ENCODE results near the gene MACROH2A2. TPM values are rescaled to one million over a fixed set of nuclear protein-coding genes. Genes with fewer than 3 reads are reported as not detected.

MACROH2A2 gene
- total RNA-seq, 2 experiments from 2014 or later, result 3.0 to 3.1 TPM

DNA sequence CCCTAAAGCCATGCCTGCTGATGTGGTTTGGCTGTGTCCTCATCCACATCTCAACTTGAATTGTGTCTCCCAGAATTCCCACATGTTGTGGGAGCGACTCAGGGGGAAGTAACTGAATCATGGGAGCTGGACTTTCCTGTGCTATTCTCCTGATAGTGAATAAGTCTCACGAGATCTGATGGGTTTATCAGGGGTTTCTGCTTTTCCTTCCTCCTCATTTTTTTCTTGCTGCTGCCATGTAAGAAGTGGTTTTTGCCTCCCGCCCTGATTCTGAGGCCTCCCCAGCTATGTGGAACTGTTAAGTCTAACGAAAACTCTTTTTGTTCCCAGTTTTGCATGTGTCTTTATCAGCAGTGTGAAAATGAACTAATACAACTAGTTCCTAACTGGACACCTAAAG lies 11.8 kb downstream of the MACROH2A2 start:
- CTCF ChIA-PET, result interaction anchor here (1.4 to 1.8 kb wide), 2 partner anchors 12 to 82 kb away, joined by 3 to 4 read pairs; partner anchors contain the start of genes MACROH2A2 and TYSND1
- POLR2A ChIA-PET, result interaction anchor here (0.6 kb wide), 1 partner anchor 413 kb away, joined by 6 read pairs; no protein-coding TSS in a partner anchor

DNA sequence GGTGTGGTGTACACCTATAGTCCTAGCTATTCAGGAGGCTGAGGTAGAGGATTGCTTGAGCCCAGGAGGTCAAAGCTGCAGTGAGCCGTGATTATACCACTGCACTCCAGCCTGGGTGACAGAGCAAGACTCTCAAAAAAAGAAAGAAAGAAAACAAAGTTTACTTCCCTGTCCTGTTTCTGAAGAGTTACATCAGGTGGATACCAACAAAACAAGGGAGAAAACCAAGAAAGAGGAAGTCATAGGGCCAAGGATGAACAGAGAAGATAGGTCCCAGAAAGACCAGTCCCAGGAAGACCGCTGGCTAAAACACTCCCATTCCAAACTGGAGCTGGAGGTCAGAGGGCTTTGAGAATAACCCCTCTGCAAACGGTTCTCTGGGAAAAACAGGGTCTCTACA lies 13.5 kb downstream of the MACROH2A2 start:
- POLR2A ChIA-PET, result no interaction called here
- CTCF ChIA-PET, result no interaction called here

DNA sequence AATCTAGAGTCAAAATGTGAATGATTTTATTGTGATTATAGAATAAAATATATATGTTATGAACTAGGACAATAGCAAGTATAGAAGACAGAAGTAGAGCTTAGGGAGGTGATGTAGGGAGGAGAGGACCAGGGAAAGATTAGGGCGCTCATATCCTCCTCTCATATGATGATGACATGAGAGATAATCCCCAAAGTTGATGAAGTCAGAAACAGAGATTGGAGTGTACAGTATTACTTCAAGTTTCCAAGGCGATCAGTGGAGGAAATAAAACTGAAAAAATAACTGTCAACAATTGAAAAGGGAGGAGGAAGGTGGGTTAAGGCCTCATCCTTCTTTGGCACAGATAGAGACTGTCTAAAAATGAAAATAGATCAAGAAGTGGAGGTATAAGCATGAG lies 14.9 kb downstream of the MACROH2A2 start:
- POLR2A ChIA-PET, result no interaction called here
- CTCF ChIA-PET, result no interaction called here

DNA sequence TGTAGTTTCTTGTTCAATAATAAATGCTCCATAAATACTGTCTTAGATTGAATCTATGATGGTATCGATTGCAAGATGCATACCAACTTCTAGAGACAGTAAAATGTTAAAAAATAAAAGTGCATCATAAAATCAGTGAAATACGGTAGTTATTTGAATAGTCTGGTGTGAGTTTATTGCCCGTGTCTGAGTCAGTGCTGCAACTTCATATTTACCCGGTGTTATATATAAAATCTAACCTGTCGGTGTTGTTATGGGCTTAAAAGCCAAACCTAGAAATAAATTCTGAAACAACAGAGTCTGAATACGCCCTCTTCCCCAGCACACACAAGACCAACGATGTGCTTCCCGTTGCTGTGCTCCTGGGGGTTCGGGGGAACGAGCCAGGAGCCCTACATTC lies 16.3 kb downstream of the MACROH2A2 start:
- POLR2A ChIA-PET, result no interaction called here
- CTCF ChIA-PET, result no interaction called here

DNA sequence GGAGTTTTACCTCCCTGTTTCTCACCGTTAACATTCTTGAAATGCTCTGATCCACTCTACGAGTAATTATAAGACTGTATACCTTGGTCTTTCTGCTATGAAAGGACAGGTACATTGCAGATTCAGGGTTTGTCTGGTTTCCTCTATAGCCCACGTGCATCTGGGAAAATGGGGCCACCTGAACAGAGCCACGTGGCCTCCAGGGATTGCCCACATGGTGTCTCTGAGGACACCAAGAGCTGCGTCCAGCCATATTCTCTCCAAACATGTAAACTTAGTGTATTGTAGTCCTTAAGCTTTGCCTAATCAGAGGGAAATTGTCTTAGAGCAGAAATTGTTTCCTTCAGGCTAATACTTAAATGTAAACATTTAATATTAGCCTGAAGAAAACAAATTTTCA lies 16.7 kb downstream of the MACROH2A2 start:
- POLR2A ChIA-PET, result no interaction called here
- CTCF ChIA-PET, result no interaction called here

DNA sequence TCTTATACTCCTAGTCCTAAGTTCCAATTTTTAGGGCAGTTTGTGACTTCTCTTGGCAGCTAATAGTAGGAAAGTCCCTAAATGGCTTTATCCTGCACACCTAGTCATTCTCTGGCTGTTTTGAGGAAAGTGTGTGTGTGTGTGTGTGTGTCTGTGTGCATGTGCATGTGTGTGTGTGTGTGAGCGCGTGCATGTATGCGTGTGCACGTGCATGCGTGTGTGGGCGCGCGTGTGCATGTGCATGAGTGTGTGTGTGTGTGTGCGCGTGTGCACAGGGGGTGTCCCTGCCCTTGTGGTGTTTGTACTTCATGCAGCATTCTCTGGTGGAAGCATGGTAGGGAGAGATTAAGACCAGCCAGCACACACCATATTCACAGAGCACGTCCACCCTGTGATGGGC lies 18.2 kb downstream of the MACROH2A2 start:
- ChIA-PET POLR2A (no interaction called here), CTCF (no interaction called here)

DNA sequence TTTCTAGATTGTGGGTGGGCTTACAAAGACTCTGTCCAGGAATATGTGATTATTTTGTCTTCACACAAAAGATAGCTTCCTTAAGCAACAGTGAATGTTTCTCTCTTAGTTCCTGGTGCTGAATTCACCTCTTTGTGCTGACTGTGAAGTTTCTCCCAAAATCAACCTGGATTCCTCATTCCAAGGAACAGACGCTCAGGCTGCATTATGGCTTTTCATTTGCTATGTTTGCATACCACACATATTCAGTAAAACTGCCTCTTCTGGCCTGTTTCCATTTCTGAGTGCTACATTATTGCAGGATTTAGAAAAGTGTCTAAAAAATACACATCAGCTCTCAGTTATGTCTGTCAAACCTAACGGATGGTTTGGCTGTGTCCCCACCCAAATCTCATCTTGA lies 21.5 kb downstream of the MACROH2A2 start:
- ChIA-PET POLR2A (no interaction called here), CTCF (no interaction called here)

DNA sequence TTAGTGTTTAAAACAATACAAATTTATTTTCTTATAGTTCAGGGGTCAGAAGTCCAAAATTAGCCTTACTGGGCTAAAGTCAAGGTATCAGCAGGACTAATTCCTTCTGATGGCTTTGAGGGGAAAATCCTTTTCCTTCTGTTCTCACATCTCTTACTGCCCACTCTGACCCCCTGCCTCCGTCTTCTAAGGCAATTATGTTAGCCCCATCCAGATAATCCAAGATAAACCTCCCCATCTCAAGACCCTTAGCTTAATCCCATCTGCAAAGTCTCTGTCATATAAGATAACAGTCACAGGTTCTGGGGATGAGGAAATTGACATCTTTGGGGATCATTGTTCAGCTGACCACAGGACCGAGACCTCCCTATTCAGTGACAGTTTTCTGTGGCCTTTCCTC lies 22.3 kb downstream of the MACROH2A2 start:
- CTCF ChIA-PET, result no interaction called here
- POLR2A ChIA-PET, result no interaction called here

DNA sequence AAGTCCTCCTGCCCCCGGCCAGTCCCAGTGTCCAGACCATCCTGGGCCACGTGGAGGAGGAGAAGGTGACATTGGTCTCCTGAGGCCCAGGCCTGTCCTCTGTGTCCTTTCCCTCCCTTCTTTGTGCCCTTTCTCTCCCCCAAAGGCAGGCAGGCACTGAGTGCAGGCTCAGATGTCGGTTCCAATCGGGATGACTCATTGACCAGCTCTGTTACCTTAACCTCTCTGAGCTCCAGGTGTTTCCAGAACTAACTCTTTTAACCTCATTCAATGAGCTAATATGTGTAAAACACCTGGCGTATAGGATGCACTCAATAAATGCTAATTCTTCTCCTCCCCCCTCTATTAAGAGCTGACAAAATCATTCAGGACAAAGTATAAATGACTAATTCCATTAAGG lies 25.7 kb downstream of the MACROH2A2 start:
- CTCF ChIA-PET, result no interaction called here
- POLR2A ChIA-PET, result no interaction called here

DNA sequence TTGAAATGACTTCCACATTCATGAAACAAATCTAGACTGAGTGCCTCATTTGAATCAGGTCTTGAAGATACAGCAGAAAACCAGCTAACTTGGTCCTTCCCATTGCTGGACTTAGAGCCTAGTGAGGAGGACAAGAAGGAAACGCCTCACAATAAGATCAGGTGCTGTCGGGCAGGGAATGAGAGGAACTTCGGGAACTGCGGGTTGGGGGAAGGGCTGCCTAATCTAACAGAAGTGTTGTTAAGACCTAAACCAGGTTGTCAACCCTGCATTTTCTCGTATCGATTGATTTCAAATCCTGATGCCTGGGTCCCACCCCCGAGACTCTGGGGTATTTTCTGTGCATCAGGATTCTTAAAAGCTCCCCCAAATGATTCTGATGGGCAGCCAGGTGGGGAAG lies 26.3 kb downstream of the MACROH2A2 start:
- POLR2A ChIA-PET, result no interaction called here
- CTCF ChIA-PET, result interaction anchor here (1.0 kb wide), 2 partner anchors 11 to 17 kb away, joined by 3 read pairs; no protein-coding TSS in a partner anchor

DNA sequence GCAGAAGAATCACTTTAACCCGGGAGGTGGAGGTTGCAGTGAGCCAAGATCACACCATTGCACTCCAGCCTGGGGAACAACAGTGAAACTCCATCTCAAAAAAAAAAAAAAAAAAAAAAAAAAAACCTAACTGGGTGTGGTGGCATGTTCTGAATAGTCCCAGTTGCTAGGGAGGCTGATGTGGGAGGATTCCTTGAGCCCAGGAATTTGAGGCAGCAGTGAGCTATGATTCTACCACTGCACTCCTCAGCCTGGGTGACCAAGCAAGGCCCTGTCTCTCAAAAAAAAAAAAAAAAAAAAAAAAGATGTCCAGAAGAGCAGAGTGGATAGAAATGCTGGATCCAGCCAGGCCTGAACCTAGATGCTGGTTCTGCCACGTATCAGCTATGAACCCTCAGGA lies 28.1 kb downstream of the MACROH2A2 start:
- POLR2A ChIA-PET, result interaction anchor here (0.7 to 0.8 kb wide), 3 partner anchors 27 to 83 kb away, joined by 5 to 7 read pairs (median 7); no protein-coding TSS in a partner anchor
- CTCF ChIA-PET, result interaction anchor here (0.6 to 1.3 kb wide), 4 partner anchors 20 to 166 kb away, joined by 3 to 5 read pairs (median 4); no protein-coding TSS in a partner anchor

DNA sequence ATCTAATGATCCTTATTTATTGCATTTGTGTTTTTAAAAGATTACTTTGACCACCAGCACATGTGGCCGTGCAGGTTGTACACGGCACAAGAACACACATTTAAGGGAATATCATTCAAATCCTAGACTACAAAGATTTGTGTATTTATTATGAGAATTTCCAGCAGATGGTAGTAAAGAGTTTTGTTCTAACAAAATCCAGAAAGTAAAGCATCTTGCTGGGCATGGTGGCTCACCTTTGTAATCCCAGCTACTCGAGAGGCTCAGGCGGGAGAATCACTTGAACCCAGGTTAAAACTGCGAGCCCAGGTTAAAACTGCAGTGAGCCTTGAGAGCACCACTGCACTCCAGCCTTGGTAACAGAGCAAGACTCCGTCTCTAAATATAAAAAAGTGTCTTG lies 31.5 kb downstream of the MACROH2A2 start:
- ChIA-PET POLR2A (no interaction called here), CTCF (no interaction called here)

DNA sequence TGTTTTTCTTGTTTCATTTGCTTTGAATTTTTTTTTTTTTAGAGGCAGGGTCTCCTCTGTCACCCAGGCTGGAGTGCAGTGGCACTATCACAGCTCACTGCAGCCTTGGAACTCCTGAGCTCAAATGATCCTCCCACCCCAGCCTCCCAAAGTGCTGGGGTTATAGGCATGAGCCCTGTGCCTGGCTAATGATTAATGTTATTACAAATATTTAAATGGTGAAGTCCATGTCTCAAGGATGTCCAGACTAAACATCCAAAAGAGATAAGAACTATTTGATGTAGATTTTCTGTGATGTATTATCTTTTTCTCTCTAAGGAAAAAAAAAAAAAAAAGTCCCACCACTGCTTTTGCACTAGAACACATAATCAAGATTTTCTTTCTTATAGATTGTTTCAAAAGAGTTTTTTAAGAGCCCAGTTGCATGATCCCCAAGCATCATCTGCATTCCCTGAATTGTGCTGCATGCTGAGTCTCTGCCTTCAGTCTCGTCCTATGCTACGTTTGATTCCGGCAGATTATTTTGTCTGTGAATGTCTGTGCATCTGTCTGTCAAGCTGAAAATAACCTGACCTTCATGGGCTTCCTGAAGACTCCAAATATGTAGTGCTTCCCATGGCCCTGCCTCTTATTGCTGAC lies 33.4 kb downstream of the MACROH2A2 start:
- ChIA-PET POLR2A (no interaction called here), CTCF (no interaction called here)

DNA sequence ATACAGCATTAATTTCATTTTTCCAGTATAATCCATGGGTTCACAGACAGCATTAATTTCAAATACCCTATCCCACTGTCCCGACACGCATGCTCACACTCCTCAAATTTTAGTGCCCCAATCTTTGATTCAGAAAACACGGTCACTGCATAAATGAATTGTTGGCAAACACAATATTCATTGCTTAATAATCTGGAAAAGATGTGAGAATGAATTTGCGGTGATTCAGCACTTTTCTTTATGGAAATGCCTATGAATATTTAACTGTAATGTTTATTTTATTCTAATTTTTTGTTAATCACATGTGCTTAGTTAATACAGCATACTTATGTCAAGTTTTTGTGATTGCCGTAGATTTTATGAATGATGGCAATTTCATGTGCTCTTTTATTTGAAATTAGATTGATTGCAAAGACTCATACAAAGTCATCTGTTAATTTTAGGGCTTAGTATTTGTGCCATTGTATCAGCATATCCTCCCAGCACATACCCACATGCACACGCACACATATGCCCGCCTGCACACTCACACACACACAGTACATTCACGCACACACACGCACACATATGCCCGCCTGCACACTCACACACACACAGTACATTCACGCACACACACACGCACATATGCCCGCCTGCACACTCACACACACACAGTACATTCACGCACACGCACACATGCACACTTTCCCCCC lies 35.1 kb downstream of the MACROH2A2 start:
- POLR2A ChIA-PET, result no interaction called here
- CTCF ChIA-PET, result no interaction called here

DNA sequence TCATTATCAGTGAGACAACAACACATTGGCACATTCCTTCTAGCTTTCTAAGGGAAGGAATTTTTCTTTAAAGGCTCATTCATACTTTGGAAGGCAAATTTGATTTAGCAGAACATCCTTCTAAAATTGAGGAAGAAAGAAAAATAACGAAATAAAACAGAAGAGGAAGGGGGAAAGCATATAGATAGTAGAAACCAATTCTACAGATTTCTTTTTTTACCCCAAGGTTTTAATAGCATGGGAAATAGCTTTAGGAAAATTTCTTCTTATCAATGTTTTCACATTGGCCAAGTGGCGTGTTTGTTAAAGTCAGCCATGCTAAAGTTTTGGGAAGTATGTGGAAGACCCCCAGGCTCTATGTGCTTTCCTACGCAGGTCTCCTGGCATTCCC lies 35.7 kb downstream of the MACROH2A2 start:
- CTCF ChIA-PET, result no interaction called here
- POLR2A ChIA-PET, result no interaction called here

DNA sequence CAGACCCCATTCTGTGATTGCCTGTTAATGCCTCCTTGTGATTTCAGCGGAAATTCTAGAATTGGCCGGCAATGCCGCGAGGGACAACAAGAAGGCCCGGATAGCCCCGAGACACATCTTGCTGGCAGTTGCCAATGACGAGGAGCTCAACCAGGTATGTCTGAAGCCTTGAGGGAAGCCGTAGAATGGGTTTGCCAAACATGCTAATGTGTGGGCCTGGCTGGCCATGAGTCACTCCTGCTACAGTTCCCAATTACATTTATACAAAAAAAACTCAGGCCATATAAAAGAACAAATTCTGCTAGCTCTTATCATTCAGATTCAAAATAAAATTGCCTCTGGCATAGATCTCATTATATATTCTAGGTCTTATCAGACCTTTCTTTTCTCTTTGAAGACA lies 37.4 kb downstream of the MACROH2A2 start:
- POLR2A ChIA-PET, result no interaction called here
- CTCF ChIA-PET, result interaction anchor here (0.8 to 1.1 kb wide), 3 partner anchors 11 to 27 kb away, joined by 3 read pairs; no protein-coding TSS in a partner anchor

DNA sequence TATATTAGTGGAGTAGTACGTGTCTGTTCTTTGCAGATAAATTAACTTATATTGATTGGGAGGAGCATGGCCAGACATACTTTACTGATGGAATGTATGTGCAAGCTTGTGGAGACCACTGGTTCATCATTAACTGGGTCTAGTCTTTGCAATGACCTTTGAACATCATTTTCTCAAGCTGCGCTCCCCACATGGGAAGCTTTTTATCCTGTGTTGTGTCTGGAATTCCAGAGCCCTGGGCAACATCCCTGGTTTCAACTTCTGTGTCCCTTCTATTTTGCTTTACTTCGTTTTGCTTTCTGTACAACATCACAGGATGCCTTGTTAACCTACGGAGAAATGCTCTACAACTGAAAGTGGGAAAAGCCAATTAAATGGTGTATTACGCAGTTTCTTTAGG lies 38.3 kb downstream of the MACROH2A2 start:
- POLR2A ChIA-PET, result no interaction called here
- CTCF ChIA-PET, result no interaction called here

DNA sequence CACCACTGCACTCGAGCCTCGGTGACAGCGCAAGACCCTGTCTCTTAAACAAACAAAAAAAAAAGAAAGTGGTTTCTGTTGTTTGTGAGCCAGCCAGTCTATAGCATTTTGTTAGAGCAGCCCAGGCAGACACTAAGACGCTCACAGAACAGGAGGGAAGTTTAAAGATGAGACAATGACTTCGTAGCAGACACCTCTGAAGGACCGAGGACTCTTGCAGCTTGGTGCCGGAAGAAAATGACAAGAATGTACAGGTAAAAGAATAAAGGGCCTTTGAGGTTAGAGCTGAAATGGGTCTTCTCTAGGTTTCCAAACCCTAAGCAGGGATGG lies 39.7 kb downstream of the MACROH2A2 start:
- POLR2A ChIA-PET, result interaction anchor here (0.5 to 0.8 kb wide), 3 partner anchors 10 to 71 kb away, joined by 3 read pairs; no protein-coding TSS in a partner anchor
- CTCF ChIA-PET, result interaction anchor here (1.0 to 2.4 kb wide), 4 partner anchors 15 to 78 kb away, joined by 3 to 10 read pairs (median 5); partner anchors contain the start of genes SAR1A and TYSND1

DNA sequence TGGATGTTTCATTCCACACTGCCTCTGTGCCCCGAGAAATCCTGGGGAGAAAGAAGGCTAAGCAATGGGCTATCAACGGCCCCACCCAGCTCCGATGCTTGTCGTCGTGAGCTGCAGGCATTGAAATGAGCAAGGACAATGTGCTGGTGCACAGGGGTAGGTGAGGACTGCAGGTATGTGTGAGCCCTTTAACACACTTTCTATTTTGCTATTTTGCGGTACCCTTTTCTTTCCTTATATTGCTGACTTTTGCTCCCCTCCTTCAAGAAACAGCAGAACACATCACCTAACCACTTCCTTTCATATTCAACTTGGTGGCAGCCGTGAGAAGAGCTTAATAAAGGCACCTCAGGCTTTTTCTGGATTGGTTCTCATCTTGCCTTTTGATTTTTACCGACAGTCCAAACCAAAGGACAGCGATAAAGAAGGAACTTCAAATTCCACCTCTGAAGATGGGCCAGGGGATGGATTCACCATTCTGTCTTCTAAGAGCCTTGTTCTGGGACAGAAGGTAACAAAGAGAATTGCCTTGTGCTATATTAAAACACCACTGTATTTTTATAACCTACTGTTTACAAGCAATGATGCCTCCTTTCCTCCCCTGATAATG lies 40.8 kb downstream of the MACROH2A2 start:
- CTCF ChIA-PET, result interaction anchor here (1.1 to 2.4 kb wide), 4 partner anchors 14 to 135 kb away, joined by 3 to 10 read pairs (median 4); partner anchors contain the start of gene SAR1A
- POLR2A ChIA-PET, result interaction anchor here (0.7 to 1.4 kb wide), 3 partner anchors 13 to 139 kb away, joined by 3 to 4 read pairs (median 4); partner anchors contain the start of gene TYSND1

DNA sequence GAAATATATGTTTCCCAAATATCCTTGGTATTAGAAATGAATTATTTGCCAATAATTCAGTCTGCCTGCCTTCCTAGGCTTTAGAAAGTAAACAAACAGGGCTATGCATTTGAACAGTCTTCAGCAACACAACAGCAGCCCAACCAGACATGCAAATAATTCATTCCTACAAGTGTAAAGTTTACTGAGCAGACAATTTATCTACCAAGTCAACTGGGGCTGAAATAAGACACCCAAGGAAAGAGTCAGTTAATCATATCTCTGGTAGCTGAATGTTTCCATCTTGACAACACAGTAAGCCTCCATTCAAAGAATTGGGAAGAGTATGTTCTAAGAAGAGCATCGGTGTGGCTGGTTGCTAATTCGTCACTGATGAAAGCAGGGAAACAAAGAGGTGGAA lies 41.6 kb downstream of the MACROH2A2 start:
- POLR2A ChIA-PET, result interaction anchor here (1.1 kb wide), 1 partner anchor 52 kb away, joined by 4 read pairs; the partner anchor contains the start of gene TYSND1
- CTCF ChIA-PET, result interaction anchor here (1.1 to 2.4 kb wide), 3 partner anchors 13 to 136 kb away, joined by 3 to 10 read pairs (median 6); no protein-coding TSS in a partner anchor
